ENCODE results near the gene CACNG3.

DNA sequence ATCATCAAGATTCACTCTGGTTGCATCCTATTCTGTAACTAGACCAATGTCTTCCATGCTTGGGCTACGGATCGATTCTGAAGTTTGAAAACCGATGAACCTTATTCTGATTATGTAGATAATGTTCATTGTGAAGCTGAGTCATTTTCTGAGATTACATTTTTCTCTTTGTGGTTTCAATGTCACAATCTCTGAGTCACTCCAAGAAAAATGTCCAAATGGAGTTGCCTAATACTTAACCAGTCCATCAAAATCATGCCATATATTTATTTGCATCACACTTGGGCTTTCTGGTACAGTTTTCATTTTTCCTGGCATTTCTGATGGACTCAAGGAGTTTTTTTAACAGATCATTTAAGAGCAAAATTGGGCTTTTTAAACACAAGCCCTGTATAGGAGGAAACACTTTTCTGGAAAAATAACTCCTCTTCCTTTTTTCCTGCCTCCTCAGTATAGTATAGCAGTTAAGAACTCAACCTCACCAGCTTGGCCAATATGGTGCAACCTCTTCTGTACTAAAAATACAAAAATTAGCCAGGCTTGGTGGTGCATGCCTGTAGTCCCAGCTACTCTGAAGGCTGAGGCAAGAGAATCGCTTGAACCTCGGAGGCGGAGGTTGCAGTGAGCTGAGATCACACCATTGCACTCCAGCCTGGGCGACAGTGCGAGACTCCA lies 17.5 kb downstream of the CACNG3 start:
- TF ChIP-seq CTCF (IDR thresholded peaks at IDR 0.05): no peak
- no peak for TF ChIP-seq POLR2A (IDR thresholded peaks at IDR 0.05)

All from heart left ventricle (tissue), 13 donors.